ENCODE measurements around the gene RASAL2. TPM values are rescaled to one million over a fixed set of nuclear protein-coding genes. Genes with fewer than 3 reads are reported as not detected.

Gene RASAL2
- total RNA-seq, 1 experiment from 2014 or later = 16.6 TPM

DNA sequence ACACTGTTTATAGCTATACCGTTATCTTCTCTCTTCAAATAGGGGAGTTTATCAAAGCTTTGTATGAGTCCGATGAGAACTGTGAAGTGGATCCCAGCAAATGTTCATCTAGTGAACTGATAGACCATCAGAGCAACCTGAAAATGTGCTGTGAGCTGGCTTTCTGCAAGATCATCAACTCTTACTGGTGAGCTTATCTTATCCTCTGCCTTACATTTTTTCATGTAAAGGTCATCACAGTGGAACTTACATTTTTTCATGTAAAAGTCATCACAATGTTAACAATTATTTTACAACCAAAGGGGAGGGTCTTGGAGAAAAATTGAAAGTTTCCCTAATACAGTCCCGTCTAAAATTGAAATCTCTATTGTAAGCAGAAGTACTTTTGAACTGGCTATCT, 357.6 kb downstream of the RASAL2 start:
- in situ Hi-C loops (cut with HindIII; ENCODE audit: low sequenced_read_pairs) = no loop called here
- no peak for DNase-seq (ENCODE audit: low spot score)

DNA sequence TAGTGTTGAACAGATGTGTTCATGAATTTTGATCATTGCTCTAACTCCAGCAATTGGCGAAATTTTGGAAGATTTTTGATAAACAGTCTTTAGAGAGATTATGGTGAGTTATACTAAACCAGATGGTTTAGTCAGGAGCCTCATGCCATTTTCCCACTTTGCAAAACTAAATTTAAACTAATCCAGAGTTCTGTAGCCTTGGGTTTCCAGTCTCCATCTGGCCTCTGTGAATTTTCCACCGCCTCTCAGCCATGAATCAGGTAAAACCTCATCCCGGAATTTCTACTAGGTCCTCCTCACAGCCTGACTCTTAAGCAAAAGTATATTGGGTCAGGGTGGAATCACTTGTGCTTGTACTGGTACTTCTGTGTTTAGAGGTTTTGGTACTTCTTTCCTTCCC, 358.1 kb downstream of the RASAL2 start:
- DNase-seq (ENCODE audit: low spot score) = no peak
- in situ Hi-C loops (cut with HindIII; ENCODE audit: low sequenced_read_pairs) = no loop called here

- in situ Hi-C loops (cut with HindIII; ENCODE audit: low sequenced_read_pairs) = no loop called here
- no peak for DNase-seq (ENCODE audit: low spot score)
These were observed 362.6 kb downstream of the RASAL2 start for GRCh38 chr1:178456472-178456871.

GRCh38 chr1:178457651-178458050, 363.7 kb downstream of the RASAL2 start:
- DNase-seq (ENCODE audit: low spot score) = no peak
- in situ Hi-C loops (cut with HindIII; ENCODE audit: low sequenced_read_pairs) = no loop called here

DNA sequence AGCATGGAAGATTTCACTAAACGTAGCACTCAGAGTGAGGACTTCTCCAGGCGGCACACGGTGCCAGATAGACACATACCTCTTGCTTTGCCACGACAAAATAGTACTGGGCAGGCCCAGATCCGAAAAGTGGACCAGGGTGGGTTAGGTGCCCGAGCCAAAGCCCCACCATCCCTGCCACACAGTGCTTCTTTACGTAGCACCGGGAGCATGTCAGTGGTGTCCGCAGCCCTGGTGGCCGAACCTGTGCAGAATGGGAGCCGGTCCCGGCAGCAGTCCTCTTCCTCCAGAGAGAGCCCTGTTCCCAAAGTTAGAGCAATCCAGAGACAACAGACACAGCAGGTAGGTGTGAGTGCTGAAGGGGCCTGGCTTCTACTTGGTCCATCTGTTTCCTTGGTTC, 364.3 kb downstream of the RASAL2 start:
- in situ Hi-C loops (cut with HindIII; ENCODE audit: low sequenced_read_pairs) = no loop called here
- DNase-seq (ENCODE audit: low spot score) = no peak

- in situ Hi-C loops (cut with HindIII; ENCODE audit: low sequenced_read_pairs) = no loop called here
- no peak for DNase-seq (ENCODE audit: low spot score)
These were observed 367.2 kb downstream of the RASAL2 start for GRCh38 chr1:178461104-178461503.

DNA sequence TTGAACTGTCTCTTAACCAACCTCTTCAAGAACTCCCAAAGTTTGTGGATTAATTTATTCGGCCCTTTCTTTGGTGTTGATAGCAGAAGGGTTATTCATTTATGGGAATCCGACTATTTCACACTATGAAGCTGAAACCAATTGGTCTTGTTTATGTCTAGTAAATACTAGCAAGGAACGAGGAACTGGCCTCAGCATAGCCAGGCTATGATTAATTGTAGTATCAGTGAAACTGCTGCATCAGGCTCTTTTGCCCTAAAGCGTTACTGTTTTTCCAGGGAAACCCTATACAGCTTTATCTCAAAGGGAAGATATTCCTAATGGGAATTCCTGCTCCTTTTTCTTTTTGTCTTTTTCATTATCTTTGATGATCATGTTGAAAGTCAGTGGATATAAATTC, 367.8 kb downstream of the RASAL2 start:
- DNase-seq (ENCODE audit: low spot score) = no peak
- in situ Hi-C loops (cut with HindIII; ENCODE audit: low sequenced_read_pairs) = no loop called here

- DNase-seq (ENCODE audit: low spot score) = no peak
- in situ Hi-C loops (cut with HindIII; ENCODE audit: low sequenced_read_pairs) = no loop called here
These were observed 370.2 kb downstream of the RASAL2 start for GRCh38 chr1:178464141-178464540.

- DNase-seq (ENCODE audit: low spot score) = no peak
- in situ Hi-C loops (cut with HindIII; ENCODE audit: low sequenced_read_pairs) = no loop called here
These were observed 370.7 kb downstream of the RASAL2 start for GRCh38 chr1:178464566-178464965.

DNA sequence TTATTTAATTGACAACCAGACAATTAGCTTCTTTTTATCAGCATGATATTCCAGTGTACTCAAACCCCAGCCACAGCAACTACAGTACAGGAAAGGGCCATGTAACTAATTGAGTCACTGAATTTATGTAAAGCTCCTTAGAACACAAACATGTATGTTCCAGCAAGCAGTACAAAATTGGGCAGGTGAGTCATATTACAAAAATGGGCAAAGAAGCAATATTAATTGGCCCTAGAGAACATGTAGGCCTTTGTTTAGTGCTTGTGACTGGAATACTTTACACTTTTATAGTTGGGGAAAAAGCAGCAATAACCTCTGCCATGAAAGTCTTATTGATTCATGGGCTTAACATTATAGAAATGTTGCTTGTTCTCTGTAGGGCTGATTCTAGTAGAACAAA, 371.1 kb downstream of the RASAL2 start:
- in situ Hi-C loops (cut with HindIII; ENCODE audit: low sequenced_read_pairs) = no loop called here
- DNase-seq (ENCODE audit: low spot score) = no peak

DNA sequence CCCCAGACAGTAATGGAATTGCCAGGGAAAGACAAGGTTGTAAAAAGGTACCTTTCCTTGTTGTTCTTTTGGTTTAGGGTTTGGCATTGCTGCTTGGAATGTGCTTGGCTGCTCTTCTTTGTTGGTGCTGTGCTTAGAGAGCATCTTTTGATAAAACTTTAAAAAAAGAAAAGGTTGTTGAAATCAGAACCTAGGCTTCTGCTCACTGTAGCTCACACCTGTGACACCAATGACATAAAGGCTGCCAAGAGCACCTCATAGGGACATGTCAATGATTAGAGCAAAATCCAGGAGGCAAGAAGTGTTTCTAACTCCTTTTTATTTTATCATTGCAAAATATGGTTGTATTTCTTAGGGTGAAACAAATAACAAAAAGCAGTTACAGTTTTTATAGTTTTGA, 373.9 kb downstream of the RASAL2 start:
- in situ Hi-C loops (cut with HindIII; ENCODE audit: low sequenced_read_pairs) = no loop called here
- DNase-seq (ENCODE audit: low spot score) = no peak

- no peak for DNase-seq (ENCODE audit: low spot score)
- in situ Hi-C loops (cut with HindIII; ENCODE audit: low sequenced_read_pairs) = no loop called here
These were observed 376.6 kb downstream of the RASAL2 start for GRCh38 chr1:178470411-178470960.

DNA sequence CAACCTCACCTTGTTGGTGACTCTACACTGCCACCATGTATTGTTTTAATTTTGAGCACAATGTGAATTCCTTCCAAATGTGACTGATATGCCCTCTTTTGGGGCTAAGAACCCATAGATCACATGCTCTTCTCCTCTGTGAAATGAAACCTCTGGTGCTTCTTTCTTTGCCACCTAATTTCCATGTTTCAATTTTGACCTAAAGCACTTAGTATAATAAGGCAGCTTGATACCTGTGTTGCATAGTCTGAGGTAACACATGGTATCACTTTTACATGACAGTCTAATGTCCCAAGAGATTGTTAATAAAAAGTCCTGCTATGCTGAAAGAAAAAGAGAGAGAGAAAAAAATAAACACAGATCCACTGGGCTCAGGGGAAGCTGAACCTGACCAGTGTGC, 378.6 kb downstream of the RASAL2 start:
- no peak for DNase-seq (ENCODE audit: low spot score)
- in situ Hi-C loops (cut with HindIII; ENCODE audit: low sequenced_read_pairs) = no loop called here

DNA sequence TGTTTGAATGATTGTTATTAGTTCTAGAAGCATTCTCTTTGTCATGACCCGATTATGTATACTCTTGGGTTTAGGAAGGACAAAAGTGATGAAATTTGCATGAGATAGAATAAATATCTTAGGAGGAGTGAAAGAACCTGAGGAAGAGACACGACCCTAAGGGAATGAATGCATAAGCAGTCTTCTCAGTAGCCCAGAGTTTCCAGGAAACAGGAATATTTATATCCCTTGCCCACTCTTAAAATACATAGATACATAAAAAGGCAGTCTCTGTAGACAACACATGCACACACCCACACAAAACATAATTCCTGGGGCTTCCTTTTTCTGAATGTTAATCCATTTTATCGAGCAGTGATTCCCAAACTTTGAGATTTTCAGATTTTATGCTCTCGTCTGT, 383.5 kb downstream of the RASAL2 start:
- in situ Hi-C loops (cut with HindIII; ENCODE audit: low sequenced_read_pairs) = no loop called here
- DNase-seq (ENCODE audit: low spot score) = no peak

GRCh38 chr1:178477841-178478240, 383.9 kb downstream of the RASAL2 start:
- in situ Hi-C loops (cut with HindIII; ENCODE audit: low sequenced_read_pairs) = no loop called here

GRCh38 chr1:178483251-178483957, 389.5 kb downstream of the RASAL2 start:
- DNase-seq (ENCODE audit: low spot score) = no peak
- in situ Hi-C loops (cut with HindIII; ENCODE audit: low sequenced_read_pairs) = no loop called here

More at GRCh38 chr1:178477841-178478240, 383.9 kb downstream of the RASAL2 start:
- no peak for DNase-seq (ENCODE audit: low spot score)

- no peak for DNase-seq (ENCODE audit: low spot score)
- in situ Hi-C loops (cut with HindIII; ENCODE audit: low sequenced_read_pairs) = no loop called here
These were observed 390.9 kb downstream of the RASAL2 start for GRCh38 chr1:178484698-178485225.

- in situ Hi-C loops (cut with HindIII; ENCODE audit: low sequenced_read_pairs) = no loop called here
- DNase-seq (ENCODE audit: low spot score) = no peak
These were observed 391.7 kb downstream of the RASAL2 start for GRCh38 chr1:178485541-178485981.

DNA sequence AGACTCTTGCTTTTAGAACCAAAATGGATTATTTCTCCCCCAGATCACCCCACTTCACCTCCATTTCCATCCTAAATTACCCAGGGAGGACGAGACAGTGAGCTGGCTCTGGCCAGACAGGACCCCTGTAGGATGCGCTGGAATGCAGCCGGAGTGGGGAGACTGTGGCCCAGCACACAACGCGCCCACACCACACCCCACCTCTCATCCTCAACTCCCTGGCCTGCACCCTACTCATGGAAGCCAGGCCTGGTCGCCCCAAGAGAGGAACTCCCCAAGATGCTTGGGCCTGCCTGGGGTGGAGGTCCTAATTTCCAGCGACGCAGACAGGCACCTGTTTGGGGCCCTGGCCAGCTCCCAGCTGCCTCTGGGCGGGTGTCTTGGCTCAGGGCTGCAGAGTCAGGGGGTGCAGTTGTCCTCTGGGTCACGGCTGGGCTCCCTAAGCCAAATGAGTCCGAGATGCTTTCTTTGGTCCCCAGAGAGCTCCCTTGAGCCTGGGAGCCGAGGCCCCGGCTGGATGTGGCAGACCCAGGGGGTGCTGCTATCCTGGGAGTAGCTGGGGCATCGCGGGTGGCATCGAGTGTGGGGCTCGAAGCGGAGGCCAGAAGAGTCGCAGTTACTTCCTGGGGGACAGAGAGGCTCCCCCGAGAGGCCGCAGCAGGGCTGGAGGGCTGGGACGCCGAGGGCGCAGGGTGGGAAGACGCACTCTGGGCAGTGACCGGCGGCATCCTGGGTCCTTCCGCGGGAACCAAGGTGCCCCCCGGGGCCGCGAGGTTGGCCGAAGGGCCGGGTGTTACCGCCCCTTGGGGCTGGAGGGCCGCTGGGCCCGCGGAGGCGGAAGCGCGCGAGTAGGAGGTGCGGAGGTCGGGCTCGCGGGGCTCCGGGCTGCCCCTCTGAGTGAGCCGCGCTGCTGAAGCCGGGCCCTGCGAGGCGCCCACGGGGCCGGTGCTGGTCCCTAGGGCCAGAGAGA, 392.5 kb downstream of the RASAL2 start:
- no peak for DNase-seq (ENCODE audit: low spot score)
- in situ Hi-C loops (cut with HindIII; ENCODE audit: low sequenced_read_pairs) = no loop called here

DNA sequence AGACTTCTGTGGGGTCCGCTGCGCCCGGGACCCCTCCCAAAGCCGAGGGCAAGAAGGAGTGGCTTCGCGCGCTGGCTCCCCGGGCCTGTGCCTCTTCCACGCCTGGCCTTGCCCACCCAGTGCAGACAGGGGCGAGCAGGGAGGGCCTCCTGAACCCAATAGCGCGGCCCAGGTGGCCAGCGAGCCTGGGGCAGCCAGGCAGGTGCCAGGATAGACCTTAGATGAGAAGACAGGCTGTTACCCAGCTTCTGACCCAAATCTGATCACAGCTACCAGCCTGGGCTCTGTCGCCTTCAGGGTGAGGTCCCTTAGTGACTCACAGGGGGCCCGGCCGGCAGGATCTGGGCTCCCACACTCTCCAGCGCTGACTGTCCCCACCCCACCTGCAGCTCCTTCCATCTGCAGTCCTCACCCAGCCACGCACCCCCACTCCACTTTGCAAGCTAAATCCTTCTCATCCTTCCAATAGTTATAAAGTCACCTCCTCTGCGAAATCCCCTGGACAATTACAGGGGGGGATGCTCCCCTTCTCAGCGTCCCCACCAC, 393.2 kb downstream of the RASAL2 start:
- DNase-seq (ENCODE audit: low spot score) = no peak
- in situ Hi-C loops (cut with HindIII; ENCODE audit: low sequenced_read_pairs) = no loop called here

All from G401 (cell line).